HG03066 (cell line): ENCODE measurements around the gene CORO6.

Experiments used
- ATAC-seq: cut with Tn5 transposase; IDR thresholded peaks from one replicate; pipeline ENCODE4 v1.9.1; 2021; ENCODE audit warnings: low read depth; ENCODE audit not compliant: unreplicated experiment

CORO6 gene

DNA sequence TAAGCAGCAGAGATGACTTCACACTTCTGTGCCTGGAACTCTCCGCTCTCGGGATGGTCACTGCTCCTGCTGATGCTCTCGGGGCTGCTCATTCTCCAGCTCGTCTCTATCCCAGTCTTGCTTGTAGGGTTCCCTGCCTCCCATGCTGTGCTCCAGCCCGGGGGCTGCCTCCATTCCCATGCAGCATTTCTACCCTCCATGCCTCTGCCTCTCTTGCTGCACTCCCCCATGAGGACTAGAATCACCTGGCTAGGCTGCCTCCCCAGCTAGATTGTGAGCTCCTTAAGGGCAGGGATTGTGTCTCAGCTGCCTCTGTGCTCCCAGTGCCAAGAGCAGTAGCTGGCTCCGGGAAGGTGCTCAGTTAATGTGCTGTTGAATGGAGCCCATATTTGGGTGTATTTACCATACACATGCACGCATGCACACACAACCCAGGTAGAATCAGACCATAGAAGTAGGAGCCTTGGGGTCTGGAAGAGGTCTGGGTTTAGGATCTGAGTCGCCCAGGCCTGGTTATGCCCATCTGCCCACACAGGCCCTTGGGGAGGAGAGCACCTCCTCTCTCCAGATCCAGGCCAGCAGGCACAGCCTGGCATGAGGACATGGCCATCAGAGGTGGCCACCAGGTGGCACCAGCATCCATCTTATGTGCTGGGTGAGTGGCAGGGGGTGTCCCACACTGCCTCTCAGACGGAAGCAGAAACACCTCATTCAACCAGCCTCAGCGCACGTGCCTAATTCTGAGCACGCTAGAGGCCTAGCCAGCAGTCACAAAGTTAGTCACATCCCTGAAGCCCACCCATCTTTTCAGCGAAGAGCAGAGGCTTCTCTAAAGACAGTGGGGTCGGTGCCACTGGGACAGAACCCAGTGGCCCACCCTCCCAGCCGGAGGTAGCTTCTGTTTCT is 42.6 kb downstream of the CORO6 start:
- ATAC-seq, result peak; percentile 59

DNA sequence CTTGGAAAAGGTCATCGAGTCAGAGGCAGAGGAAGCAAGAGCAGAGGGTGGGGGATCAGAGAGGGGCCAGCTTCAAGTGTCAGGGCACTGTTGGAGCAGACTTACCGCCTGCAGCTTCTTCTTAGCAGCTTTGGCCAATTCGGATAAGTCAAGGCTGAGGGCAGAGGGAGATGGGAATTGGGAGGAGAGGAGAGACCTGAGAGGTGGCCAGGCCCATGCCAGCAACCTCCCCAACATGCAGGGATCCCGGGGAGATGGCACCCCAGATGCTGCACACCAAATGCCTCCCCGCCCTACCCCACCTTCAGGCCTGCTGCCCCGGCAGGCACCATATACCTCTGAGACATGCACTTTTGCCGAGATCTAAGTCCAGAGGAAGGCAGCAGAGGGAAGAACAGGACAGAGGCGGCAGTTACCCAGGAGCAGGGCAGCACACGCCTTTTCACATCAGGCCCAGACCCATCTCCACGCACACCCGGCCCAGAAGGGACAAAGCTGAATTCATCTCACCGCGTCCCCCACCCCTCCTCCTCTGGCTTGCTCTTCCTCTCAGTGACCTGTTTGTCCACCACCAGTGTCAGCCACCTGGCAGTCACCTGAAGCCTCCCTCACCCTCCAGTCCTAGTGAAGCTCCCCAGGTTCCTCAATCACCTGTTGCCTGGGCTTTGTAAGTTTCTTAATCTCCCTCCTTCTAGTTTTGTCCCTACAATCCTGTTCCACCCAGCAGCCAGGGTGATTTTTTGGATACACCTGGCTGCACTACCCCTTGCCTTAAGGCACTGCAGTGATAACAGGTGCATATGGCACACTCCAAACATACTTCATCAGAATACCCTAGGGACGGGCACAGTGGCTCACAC is 43.9 kb downstream of the CORO6 start:
- no peak for ATAC-seq

DNA sequence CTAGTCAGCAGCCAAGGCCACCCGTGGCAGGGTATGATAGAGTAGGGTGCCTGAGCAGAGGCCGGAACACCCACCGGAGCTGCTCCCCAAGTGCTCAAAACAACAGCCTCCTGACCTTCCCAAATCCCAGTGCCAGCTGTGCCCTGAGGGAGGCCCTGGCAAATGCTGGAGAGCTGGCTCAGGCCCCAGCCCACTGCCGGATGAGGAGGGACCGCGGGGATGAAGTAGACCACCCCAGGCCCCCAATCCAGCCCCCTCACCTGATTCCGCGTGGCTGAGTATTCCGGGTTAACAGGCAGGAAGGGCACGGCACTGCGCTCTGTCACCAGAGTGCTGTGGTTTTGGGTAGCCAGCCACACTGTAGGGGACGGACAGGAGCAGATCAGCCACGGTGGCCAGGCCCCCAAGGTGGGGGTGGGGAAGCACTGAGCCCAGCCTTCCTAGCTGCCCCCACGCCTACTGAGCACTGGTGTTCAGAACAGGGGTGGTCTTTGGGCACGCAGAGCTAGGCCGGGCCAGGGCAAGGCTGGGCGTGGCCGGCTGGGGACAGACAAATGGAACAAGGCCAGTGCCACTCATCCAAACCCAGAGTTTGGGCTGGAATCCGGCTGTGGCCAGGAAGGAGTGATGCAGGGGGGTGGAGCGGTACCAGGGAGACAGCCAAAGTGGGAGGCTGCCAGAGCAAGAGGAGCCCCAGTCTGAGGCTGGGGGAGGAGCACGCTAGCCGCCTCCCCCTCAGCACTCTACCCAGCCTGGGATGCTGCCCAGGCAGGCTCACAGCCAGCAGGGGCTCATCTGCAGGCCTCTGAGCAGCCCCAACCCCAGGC is 45.1 kb downstream of the CORO6 start:
- ATAC-seq, result no peak

DNA sequence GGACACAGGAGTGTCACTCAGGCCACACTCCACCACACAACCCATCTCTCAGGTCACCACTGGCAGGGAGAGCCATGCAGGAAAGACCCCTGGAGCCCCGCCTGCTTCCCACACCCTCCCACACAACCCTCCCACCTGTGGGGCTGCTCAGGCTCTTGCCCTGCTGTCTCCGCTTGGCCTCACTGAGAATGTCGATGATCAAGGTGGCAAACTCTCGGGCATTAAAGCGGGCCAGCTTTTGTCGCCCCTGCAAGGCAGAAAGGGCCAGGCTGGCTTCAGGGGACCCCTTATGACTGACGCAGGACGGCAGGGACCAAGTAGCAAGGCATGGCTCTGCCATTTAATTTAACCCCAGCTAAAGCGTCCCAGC is 45.7 kb downstream of the CORO6 start:
- no peak for ATAC-seq

DNA sequence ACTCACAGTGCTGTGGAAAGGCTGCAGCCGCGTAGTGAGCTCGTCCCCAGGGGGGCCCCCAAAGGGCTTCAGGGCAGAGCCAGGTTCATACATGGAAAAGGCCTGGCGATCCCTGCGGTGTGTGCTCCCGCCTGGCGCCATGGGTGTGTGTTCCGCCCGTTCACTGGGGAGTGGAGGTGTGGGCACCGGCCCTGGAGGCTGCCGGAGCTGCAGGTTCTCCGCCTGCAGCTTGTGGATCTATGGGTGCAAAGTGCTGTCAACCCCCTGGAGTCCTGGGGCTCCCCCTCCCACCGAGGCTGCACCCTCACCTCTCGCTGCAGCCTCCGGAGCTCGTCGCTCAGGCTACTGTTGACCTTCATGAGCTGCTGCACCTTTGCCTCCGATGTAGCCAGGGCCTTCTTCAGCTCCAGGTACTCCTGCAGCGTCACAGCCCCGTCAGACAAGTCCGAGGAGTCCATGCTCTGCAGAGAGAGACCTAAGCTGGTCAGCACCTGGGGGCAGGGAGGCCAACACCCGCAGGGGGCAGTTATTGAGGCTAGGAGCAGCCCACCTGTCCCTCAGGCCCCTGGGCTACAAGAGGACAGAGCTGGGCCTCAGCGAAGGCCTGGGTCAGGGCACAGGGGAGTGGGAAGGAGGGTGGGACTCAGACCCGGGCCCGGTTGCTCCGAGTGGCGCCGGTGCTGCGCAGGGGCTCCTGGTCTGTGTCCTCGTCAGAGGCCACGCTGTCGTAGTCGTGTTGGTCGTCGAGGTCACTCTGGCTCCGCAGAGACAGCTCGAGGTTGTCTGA is 46.3 kb downstream of the CORO6 start:
- no peak for ATAC-seq

DNA sequence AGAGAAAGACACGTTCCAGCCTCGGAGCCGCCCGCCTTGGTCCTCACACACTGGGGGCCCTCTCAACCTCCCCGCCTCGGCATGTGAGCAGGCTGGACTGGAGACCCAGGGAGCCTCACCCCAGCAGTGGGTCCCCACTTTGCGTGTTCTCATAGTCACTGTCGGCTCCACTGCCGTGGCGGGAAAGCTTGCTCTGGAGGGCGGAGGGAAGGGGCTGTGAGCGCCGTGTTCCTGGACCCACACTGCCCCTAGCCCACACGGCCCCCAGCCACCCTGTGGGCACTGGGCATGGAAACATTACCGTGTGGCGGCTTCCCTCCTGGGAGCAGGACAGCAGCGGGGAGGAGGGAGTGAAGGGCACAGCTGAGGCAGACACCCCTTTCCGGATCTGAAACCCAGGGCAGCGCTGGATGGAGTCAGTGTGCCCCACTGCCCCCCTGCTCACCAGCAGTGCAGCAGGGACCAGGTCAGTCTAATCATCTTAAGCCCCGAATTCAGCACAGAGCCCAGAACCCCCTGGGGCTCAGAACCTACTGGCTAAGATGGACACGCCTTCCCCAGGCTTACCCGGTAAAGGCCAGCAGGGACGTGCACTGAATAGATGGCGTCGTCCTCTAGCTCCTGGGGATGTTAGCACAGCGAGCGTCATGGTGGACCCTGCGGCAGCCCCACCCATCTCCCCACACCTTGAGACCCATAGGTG is 47.0 kb downstream of the CORO6 start:
- ATAC-seq, result no peak

DNA sequence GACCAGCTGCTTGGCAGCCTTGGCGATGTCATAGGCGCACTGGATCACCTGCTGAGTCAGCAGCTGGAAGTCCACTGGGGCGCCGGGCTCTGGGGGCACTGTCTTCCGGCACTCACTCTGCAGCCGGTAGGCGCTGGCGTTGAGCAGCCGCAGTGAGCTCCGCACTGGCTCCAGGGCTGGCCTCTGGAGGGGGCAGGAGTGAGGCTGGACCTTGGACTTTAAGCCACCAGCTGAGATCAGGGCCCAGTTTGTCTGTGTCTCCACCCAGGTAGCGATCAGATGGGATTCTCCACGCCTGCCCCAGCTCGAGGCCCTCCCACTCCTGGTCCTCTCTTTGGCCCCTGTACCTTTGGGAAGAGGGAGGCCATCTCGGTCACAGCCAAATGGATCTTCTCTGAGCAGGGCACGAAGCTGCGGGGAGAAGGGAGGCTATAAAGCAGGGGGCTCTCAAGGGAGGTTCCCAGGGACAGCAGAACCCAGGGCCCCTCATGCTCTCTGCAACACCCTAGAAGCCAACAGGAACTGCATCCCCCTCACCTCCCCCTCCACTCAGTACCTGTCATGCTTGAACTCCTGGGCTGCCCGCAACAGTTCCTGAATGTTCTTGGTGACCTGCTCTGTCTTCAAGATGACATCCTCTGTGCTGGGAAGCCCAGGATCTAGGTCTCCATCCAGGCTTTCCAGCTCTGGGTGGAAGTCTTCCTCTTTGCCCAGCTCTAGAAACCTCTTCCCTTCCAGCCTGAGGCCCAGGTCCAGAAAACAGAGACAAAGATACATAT is 47.8 kb downstream of the CORO6 start:
- ATAC-seq, result no peak

DNA sequence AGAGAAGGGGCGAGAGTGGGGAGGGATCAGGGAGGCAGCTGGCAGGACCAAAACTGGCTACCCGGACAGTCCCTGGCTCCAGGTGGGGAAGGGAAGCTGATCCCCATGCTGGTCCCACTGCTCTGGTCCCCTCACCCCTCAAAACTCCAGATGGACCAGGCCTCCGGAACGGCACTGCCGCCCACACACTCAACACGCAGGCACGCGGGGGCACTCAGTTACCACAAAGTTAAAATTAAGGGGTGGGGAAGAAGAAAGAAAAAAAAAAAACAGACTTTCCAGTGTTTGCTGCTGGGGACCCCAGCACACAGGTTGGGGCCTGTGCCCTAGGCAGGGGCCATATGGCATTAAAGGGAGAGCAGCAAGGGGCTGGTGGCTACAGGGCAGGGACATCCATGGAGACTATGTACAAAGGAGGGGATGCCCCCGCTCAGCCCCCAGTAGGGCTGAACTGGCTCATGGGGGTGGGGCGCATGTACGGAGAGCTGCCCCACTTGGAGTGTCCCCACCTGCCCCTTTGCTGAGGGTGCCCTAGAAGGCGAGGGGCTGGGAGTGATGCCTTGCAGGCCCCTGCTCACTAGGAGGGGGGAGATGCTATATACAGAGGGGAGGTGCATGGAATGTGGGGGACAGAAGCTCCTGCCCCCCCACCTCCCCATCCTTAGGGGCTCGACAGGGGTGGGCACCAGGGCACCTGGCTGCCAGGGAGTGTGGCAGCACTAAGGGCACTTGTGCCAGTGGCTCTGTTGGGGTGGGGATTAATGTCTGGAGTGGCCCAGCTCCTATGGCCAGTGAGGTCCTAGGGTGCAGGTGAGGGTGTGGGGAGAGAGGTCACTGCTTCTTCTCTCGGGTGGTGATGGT is 48.6 kb downstream of the CORO6 start:
- no peak for ATAC-seq

DNA sequence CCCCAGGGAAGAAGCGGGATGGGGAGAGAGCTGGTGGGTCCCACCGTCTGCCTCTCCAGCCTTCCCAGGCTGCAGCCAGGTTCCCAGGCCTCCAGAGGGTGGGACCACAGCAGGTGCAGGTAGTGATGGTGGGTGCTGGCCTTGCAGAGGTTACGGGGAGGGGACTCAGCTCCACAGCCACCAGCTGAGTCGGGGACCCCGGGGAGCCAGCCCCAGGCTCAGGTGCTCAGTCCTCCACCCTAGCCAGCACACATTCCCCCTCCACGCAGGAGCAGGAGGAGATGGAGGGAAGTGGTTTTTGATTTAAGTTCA is 49.2 kb downstream of the CORO6 start:
- no peak for ATAC-seq

DNA sequence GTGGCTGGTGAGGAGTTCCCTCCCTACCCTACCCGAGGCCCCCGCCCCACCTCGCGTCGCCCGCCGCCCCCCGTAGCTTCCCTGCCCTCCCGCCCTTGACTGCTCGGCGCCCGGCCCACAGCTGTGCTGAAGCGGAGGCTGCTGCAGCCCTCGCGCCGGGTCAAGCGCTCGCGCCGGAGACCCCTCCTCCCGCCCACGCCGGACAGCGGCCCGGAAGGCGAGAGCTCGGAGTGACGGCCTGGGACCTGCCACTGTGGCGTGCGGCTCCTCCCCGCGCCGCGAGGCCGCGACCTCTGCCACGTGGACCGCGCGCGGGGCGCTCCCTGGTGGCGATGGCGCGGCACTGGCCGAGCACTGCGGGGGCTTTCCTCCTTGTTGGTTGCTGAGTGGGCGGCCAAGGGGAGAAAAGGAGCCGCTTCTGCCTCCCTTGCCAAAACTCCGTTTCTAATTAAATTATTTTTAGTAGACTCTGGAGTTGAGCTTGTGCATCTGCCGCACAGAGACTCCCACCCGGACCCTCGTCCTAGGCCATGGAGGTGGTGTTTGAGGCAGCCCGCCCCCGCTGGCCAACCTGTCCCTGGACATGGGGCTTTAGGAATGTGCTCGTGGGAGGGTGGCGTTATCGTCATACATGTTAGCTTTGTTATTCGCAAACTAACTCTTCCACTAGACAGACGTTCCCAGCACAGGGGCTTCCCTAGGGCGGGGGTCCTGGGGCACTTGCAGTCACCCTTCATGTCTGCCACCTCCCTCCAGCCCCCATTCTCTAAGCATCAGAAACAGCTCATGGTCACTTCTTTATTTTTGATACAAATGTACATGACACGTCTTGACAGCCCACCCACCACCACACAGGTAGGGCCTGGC is 49.8 kb downstream of the CORO6 start:
- ATAC-seq, result no peak

DNA sequence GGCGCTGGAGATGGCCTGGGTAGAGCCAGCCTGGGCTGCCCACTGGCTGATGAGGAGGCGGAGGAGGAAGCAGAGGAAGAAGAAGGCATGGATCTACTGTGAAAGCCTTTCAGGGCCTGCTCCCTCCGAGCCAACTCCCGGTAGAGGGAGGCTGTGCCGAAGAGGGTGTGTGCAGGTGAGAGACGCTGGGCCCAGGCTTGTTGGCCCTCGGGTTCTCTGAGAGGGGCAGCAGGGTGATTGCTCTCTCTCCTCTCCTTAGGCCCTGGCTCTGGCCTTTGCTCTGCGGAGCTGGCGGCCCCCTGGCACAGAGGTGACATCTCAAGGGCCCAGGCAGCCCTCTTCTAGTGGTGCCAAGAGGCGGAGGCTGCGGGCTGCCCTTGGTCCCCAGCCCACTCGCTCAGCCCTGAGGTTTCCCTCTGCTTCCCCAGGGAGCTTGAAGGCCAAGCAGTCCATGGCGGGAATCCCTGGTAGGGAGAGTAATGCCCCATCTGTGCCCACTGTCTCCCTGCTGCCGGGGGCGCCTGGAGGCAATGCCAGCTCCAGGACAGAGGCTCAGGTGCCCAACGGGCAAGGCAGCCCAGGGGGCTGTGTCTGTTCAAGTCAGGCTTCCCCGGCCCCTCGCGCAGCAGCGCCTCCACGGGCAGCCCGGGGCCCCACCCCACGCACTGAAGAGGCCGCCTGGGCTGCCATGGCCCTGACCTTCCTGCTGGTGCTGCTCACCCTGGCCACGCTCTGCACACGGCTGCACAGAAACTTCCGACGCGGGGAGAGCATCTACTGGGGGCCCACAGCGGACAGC is 50.6 kb downstream of the CORO6 start:
- ATAC-seq, result no peak

DNA sequence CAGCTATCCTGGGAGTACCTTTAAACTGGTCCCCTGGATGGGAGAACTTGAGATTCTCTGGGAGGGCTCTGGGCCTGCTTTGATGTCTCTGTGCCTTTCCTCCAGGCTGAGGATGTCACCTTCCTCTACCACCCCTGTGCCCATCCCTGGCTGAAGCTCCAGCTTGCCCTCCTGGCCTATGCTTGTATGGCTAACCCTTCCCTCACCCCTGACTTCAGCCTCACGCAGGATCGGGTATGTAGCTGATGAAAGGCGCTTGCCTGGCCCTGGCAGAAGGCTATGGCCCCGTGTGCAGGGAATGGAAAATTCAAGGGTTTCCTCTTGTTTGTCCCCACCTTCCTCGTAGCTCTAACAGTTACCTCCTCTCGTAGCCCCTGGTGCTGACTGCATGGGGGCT is 51.2 kb downstream of the CORO6 start:
- no peak for ATAC-seq

DNA sequence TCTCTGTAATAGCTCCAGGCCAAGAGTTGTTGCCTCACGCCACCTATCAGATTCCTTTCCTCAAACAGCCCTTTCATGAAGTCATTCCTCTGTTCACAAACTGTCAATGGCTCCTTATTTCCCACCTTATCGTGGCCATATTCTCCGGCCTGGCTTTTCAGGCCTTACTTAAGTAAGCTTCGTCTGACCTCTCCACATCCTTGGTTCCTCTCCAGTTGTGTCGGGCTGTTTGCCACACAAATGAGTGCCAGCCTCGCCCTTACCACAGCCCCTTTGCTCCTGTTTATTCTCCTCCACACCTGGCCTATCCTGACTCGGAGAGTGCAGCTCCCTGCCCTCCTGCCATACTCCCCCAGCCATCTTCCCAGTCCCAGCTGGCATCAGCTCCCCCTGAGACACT is 52.2 kb downstream of the CORO6 start:
- ATAC-seq, result no peak

DNA sequence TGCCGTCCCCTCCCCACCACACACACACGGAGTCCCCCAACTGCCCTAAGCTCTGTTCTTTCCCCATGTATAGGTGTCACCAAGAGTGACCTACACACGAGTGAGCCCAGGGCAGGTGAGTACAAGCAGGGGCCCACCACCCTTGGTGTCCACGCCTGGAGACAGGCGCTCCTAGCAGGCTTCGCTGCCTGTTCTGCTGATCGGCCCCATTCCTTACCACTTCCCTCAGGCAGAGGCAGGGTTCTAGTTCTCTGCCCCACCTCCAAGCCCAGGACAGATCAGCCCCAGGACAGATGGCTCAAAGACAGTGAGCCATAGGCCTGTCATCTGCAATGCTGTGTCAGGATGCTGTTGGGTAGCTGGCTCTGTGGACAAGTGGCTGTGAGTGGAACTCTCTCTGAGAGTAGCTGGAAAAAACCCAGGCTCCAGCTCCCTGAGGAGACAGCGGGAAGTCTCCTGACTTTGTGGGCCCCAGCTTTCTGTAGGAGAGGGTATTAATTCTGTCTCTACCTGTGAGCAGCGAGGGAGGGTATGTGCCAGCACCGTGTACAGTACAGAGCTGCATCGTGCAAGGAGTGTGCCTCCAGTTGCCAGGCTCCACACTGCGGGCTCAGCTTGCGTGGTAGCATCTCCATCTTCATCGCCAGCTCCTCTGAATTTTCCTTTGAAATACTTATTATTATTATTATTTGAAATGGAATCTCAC is 53.3 kb downstream of the CORO6 start:
- ATAC-seq, result no peak

DNA sequence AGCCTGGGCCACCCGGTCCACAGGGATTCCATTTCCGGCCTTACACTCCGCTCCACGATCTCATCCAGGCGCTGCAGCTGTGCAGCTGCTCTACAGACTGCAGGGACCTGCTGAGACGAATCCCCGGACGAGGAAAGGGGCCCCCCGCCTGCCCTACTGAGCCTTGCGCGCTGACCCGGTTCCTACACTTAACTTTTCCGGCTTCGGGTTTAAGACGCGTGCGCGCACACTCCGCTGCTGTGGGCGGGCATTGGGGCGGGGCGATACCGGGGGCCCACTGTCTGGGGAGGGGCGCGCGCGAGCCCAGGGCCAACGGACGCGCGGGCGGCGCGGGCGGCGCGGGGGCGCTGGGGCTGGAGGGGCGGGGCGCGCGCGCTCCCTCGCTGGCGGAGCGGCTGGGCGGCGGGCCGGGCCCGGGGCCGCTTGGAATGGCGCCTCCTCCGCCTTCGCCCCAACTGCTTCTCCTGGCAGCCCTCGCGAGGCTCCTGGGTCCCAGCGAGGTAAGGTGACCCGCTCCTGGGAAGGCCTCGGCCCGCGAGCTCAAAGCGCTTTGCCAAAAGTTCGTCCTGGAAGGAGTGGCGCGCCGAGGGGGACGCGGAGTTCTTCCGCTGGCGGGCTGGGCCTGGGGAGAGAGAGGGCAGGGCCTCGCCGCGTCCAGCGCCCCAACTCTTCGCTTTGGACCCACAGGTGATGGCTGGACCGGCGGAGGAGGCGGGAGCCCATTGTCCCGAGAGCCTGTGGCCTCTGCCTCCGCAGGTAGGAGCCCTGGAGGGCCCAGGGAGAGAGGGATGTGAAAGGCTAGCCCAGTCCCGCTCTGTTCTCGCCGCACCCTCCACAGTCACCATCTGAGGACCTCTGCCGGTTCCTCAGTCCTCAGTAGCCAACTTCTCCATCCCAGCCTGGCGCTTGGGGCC is 54.1 kb downstream of the CORO6 start, which contains the start of gene TP53I13:
TSS of gene TP53I13 (plus strand) at position 371 of the 914 bp plus-strand sequence. CDS start at position 429, 58 bp downstream.
- peak; percentile 37 for ATAC-seq
